H1 (cell line): Measurements from ENCODE around the gene CANX. TPM values are rescaled to one million over a fixed set of nuclear protein-coding genes. Genes with fewer than 3 reads are reported as not detected.
"Not testable (repeated sequence)": the region's sequence is repeated elsewhere in the genome, so short reads cannot be mapped to it uniquely, and the experiment has no call there.

Source experiments
- CTCF ChIA-PET: fragments of 300-600 bp; sonication (Branson Sonifier 250); formaldehyde crosslinking; loops from one replicate; lab custom pipeline; 2021; ENCODE audit not compliant: partially characterized antibody; lab: Charles Lee
- POLR2A ChIA-PET: fragments of 300-600 bp; sonication (Branson Sonifier 250); formaldehyde crosslinking; loops from one replicate; lab custom pipeline; 2021; ENCODE audit warnings: inconsistent platforms; ENCODE audit not compliant: partially characterized antibody; lab: Charles Lee
- DNase-seq, 2 experiments: peaks; one replicate each; pipeline versions ENCODE4 v3.0.0 to v3.0.0-alpha.2; 2010 to 2022; ENCODE audit warnings: low spot score in 2 of 2, low read depth in 1 of 2, mixed read lengths in 1 of 2
- FAIRE-seq: peaks from 2 replicates; lab custom pipeline; 2011; peaks lifted over from hg19 to GRCh38; lab: Jason Lieb, UNC
- H2AFZ ChIP-seq: 2 replicates; pipeline ENCODE4 v1.8.1; 2012; ENCODE audit warnings: low read length, inconsistent platforms
- H2AK5ac ChIP-seq: 2 replicates; pipeline ENCODE4 v1.6.1; 2013; ENCODE audit warnings: low read depth, low read length
- H2BK120ac ChIP-seq: replicated peaks from 2 replicates; pipeline ENCODE3; 2013; ENCODE audit warnings: low read depth, low read length, inconsistent platforms
- H2BK12ac ChIP-seq: 2 replicates; pipeline ENCODE4 v1.6.1; 2013; ENCODE audit warnings: low read depth, low read length
- H2BK15ac ChIP-seq: 2 replicates; pipeline ENCODE4 v1.6.1; 2013; ENCODE audit warnings: low read length
- H2BK20ac ChIP-seq: 2 replicates; pipeline ENCODE4 v1.6.1; 2013; ENCODE audit warnings: low read length
- H2BK5ac ChIP-seq: 2 replicates; pipeline ENCODE4 v1.6.1; 2013; ENCODE audit warnings: low read depth, low read length
- H3K14ac ChIP-seq: 2 replicates; pipeline ENCODE4 v1.6.1; 2013; ENCODE audit warnings: inconsistent platforms; ENCODE audit not compliant: insufficient read length
- H3K18ac ChIP-seq: 2 replicates; pipeline ENCODE4 v1.6.1; 2013; ENCODE audit warnings: low read length; ENCODE audit errors: extremely low read depth
- H3K23ac ChIP-seq: 2 replicates; pipeline ENCODE4 v1.6.1; 2013; ENCODE audit warnings: inconsistent platforms; ENCODE audit not compliant: insufficient read length
- H3K23me2 ChIP-seq: 2 replicates; pipeline ENCODE4 v1.6.1; 2013; ENCODE audit warnings: low read depth, low read length
- H3K27ac ChIP-seq: 2 replicates; pipeline ENCODE4 v1.6.1; 2011; ENCODE audit warnings: low read depth, low read length, inconsistent platforms
- H3K27me3 ChIP-seq, 4 experiments: replicated peaks in 1 of 4; 1 replicate in 1 of 4; 2 replicates in 3 of 4; pipeline versions ENCODE4 v1.6.1 to v1.8.1; 2011 to 2013; ENCODE audit warnings: low read length in 3 of 4, mild to moderate bottlenecking in 3 of 4, inconsistent platforms in 2 of 4, mixed read lengths in 2 of 4, moderate library complexity in 1 of 4; ENCODE audit not compliant: control insufficient read depth in 3 of 4, insufficient read depth in 3 of 4; ENCODE audit errors: extremely low read depth in 1 of 4
- H3K36me3 ChIP-seq, 4 experiments: 2 replicates each; pipeline versions ENCODE4 v1.6.1 to v1.8.1; 2011 to 2013; ENCODE audit warnings: mild to moderate bottlenecking in 4 of 4, low read length in 3 of 4, moderate library complexity in 2 of 4, control low read depth in 1 of 4, inconsistent platforms in 1 of 4; ENCODE audit not compliant: insufficient read depth in 4 of 4, control insufficient read depth in 2 of 4
- H3K4ac ChIP-seq: replicated peaks from 2 replicates; pipeline ENCODE3; 2013; ENCODE audit warnings: low read length, low read depth, mixed read lengths, inconsistent platforms; ENCODE audit not compliant: insufficient read length
- H3K4me1 ChIP-seq, 4 experiments: replicated peaks in 1 of 4; 1 replicate in 1 of 4; 2 replicates in 3 of 4; pipeline versions ENCODE4 v1.6.1 to v1.8.1; 2011 to 2013; ENCODE audit warnings: low read length in 3 of 4, inconsistent platforms in 2 of 4, mixed read lengths in 1 of 4; ENCODE audit not compliant: insufficient read depth in 4 of 4, control insufficient read depth in 3 of 4
- H3K4me2 ChIP-seq, 2 experiments: 2 replicates each; pipeline versions ENCODE4 v1.6.1 to v1.8.1; 2011 to 2013; ENCODE audit warnings: low read depth in 2 of 2, low read length in 2 of 2, control low read depth in 1 of 2, inconsistent platforms in 1 of 2, mild to moderate bottlenecking in 1 of 2; ENCODE audit not compliant: insufficient read depth in 1 of 2
- H3K4me3 ChIP-seq, 4 experiments: fragments of 200-600, 300-600 bp in 1 of 4; sonication (generic), shearing (Covaris generic), sonication (Bioruptor Twin) in 1 of 4; 2 replicates each; pipeline versions ENCODE4 v1.5.1 to v1.8.1; 2011 to 2016; ENCODE audit warnings: low read length in 4 of 4, low read depth in 3 of 4, control low read depth in 2 of 4, inconsistent platforms in 2 of 4, mild to moderate bottlenecking in 2 of 4, mixed read lengths in 1 of 4, moderate library complexity in 1 of 4; ENCODE audit not compliant: insufficient read depth in 2 of 4; ENCODE audit errors: extremely low read depth in 1 of 4
- H3K56ac ChIP-seq: replicated peaks from 2 replicates; pipeline ENCODE3; 2013; ENCODE audit warnings: low read depth, mild to moderate bottlenecking, mixed read lengths, low read length, inconsistent platforms; ENCODE audit not compliant: insufficient read length
- H3K79me1 ChIP-seq: 2 replicates; pipeline ENCODE4 v1.6.1; 2013; ENCODE audit warnings: low read depth, low read length, control low read depth
- H3K79me2 ChIP-seq, 2 experiments: 2 replicates each; pipeline versions ENCODE4 v1.6.1 to v1.8.1; 2012 to 2013; ENCODE audit warnings: low read length in 2 of 2, mild to moderate bottlenecking in 2 of 2, inconsistent platforms in 1 of 2; ENCODE audit not compliant: insufficient read depth in 2 of 2, control insufficient read depth in 1 of 2
- H3K9ac ChIP-seq, 4 experiments: replicated peaks in 1 of 4; 1 replicate in 1 of 4; 2 replicates in 3 of 4; pipeline versions ENCODE4 v1.6.1 to v1.8.1; 2011 to 2013; ENCODE audit warnings: low read depth in 3 of 4, low read length in 3 of 4, control low read depth in 2 of 4, mild to moderate bottlenecking in 2 of 4, moderate library complexity in 2 of 4, inconsistent platforms in 1 of 4; ENCODE audit errors: extremely low read depth in 1 of 4
- H3K9me3 ChIP-seq, 2 experiments: 2 replicates each; pipeline versions ENCODE4 v1.6.1 to v1.8.1; 2012 to 2013; ENCODE audit warnings: mild to moderate bottlenecking in 2 of 2, moderate library complexity in 2 of 2, control low read depth in 1 of 2, inconsistent platforms in 1 of 2, low read depth in 1 of 2, low read length in 1 of 2, mixed read lengths in 1 of 2; ENCODE audit not compliant: insufficient read depth in 2 of 2
- H4K20me1 ChIP-seq, 2 experiments: replicated peaks in 1 of 2; 2 replicates each; pipeline versions ENCODE3 to v1.8.1; 2011 to 2013; ENCODE audit warnings: inconsistent platforms in 2 of 2, low read length in 2 of 2, mild to moderate bottlenecking in 1 of 2; ENCODE audit not compliant: insufficient read depth in 2 of 2, control insufficient read depth in 1 of 2
- H4K5ac ChIP-seq: 2 replicates; pipeline ENCODE4 v1.6.1; 2013; ENCODE audit warnings: low read length, low read depth, mixed read lengths, inconsistent platforms; ENCODE audit not compliant: insufficient read length
- H4K8ac ChIP-seq: 2 replicates; pipeline ENCODE4 v1.8.0; 2013; ENCODE audit warnings: mild to moderate bottlenecking, moderate library complexity, low read length, inconsistent platforms; ENCODE audit not compliant: insufficient read depth; ENCODE audit errors: extremely low read depth
- H4K91ac ChIP-seq: replicated peaks from 2 replicates; pipeline ENCODE3; 2013; ENCODE audit warnings: low read length, mixed read lengths, inconsistent platforms; ENCODE audit not compliant: insufficient read length
- WGBS, 2 experiments: shearing (Covaris generic) in 1 of 2; methylation state at CpG; one replicate each; pipeline versions ENCODE4 v1.1.6 to v1.1.7; 2013 to 2015; ENCODE audit warnings: low lambda C conversion rate in 2 of 2, mixed read lengths in 2 of 2, inconsistent platforms in 1 of 2, low coverage in 1 of 2, missing lambda C conversion rate in 1 of 2; ENCODE audit not compliant: insufficient replicate concordance in 2 of 2, insufficient coverage in 1 of 2, insufficient read length in 1 of 2; ENCODE audit errors: extremely low coverage in 1 of 2, missing lambda C conversion rate in 1 of 2; 5-methylcytosine and 5-hydroxymethylcytosine counted together
- polyA plus RNA-seq, 7 experiments: library from polyadenylated mRNA; depleted of rRNA in 3 of 7; stranded (reverse) in 5 of 7; unstranded in 2 of 7; fragments of >200 nt in 5 of 7; fragments of 200-250 nt in 2 of 7; gene quantifications; 1 replicate in 5 of 7; 2 replicates in 1 of 7; 4 replicates in 1 of 7; pipeline versions ENCODE4 v1.2.1 to v1.2.3, GENCODE V29; 2011 to 2013; ENCODE audit warnings: missing spikeins in 2 of 7, mixed read lengths in 2 of 7
- total RNA-seq: library from RNA; stranded (reverse); fragmentation: NEBNext Ultra II Directional; extraction: Animal tissue kit (Norgen Biotek cat#: 25700); gene quantifications from 2 replicates; pipeline ENCODE4 v1.2.1, GENCODE V29; 2021

CANX gene
- total and polyA plus RNA-seq, 2 of the 8 experiments (the other 6 are each of a cell fraction or from before 2014, with no cell fraction given), result 136 to 691 TPM

- H3K4me2 ChIP-seq, H2BK120ac ChIP-seq, FAIRE-seq, H2BK15ac ChIP-seq, H2BK12ac ChIP-seq, DNase-seq, H4K91ac ChIP-seq, H3K23me2 ChIP-seq, H3K9ac ChIP-seq, H3K79me1 ChIP-seq, H2AFZ ChIP-seq, H3K9me3 ChIP-seq, H3K27ac ChIP-seq, H4K20me1 ChIP-seq, H4K8ac ChIP-seq, H3K4me1 ChIP-seq, H4K5ac ChIP-seq, H3K23ac ChIP-seq, H3K36me3 ChIP-seq, H3K79me2 ChIP-seq, H3K18ac ChIP-seq, H3K27me3 ChIP-seq, H3K14ac ChIP-seq, H2BK20ac ChIP-seq, H2BK5ac ChIP-seq, H2AK5ac ChIP-seq, H3K4ac ChIP-seq, H3K4me3 ChIP-seq, H3K56ac ChIP-seq: not testable (repeated sequence)
- CTCF ChIA-PET, result interaction anchor here (0.9 to 2.7 kb wide), 3 partner anchors 8 to 91 kb away, joined by 3 to 13 read pairs (median 3); no protein-coding TSS in a partner anchor
- POLR2A ChIA-PET, result interaction anchor here (14.1 kb wide), 1 partner anchor 46 kb away, joined by 351 read pairs; the partner anchor contains the start of gene HNRNPH1
- 95% methylated on average over 6 of the region's 6 CpGs; no CpG with 5 or more reads in 1 of the 2 experiments for WGBS, 2 experiments
Measured at GRCh38 chr5:179661647-179662046, 37.1 kb upstream of the CANX start.
